Measurements from ENCODE around the gene COQ5. TPM values are rescaled to one million over a fixed set of nuclear protein-coding genes. Genes with fewer than 3 reads are reported as not detected.
"Not testable (repeated sequence)": the region's sequence is repeated elsewhere in the genome, so short reads cannot be mapped to it uniquely, and the experiment has no call there.

The COQ5 gene
- total RNA-seq, 3 donors from 2014 or later, result 26.2 to 33.0 (median 26.5) TPM

GRCh38 chr12:120536064-120536791, 7.3 kb upstream of the COQ5 start:
- intact Hi-C loops (cut with DNase I; ENCODE audit: low total_unique reads), result no loop called here
- TF ChIP-seq POLR2A (IDR thresholded peaks at IDR 0.05) (no peak), CTCF (IDR thresholded peaks at IDR 0.05) (no peak), POLR2AphosphoS5 (IDR thresholded peaks at IDR 0.05) (no peak)
- Histone ChIP-seq H3K36me3 (no peaks in the 10 kb centered on the region), H3K4me3 (peak overlapping the region; percentile 90 to 100 (median 99)), H3K9me3 (no peaks in the 10 kb centered on the region), H3K27me3 (no peaks in the 10 kb centered on the region), H3K4me1 (peaks cover 5 to 27% of the 10 kb centered on the region in 2 donors), H3K27ac (peak overlapping the region; percentile 95 to 98)
- no peak for DNase-seq (ENCODE audit: low spot score in 2 of 2)

GRCh38 chr12:120534703-120535655, 6.0 kb upstream of the COQ5 start:
- Histone ChIP-seq H3K4me1 (peaks cover 5 to 25% of the 10 kb centered on the region in 2 donors), H3K9me3 (no peaks in the 10 kb centered on the region)
- peak in 1 of 2 donors; percentile 56 for DNase-seq (ENCODE audit: low spot score in 2 of 2)

GRCh38 chr12:120534203-120534702, 5.3 kb upstream of the COQ5 start, which contains the start of gene RNF10:
Gene RNF10, plus strand, starts transcription at chr12:120534356. Its CDS starts 456 bp downstream, at chr12:120534812.
- Histone ChIP-seq H3K36me3 (no peaks in the 10 kb centered on the region), H3K9me3 (no peaks in the 10 kb centered on the region), H3K4me3 (peak within 1 kb of the TSS; percentile 90 to 100 (median 99)), H3K27me3 (no peaks in the 10 kb centered on the region), H3K4me1 (peaks cover 5 to 18% of the 10 kb centered on the region in 2 donors), H3K27ac (peak within 1 kb of the TSS; percentile 95 to 98)
- peak; percentile 72 to 81 for DNase-seq (ENCODE audit: low spot score in 2 of 2)
- intact Hi-C loops (cut with DNase I; ENCODE audit: low total_unique reads), result no loop called here
- TF ChIP-seq CTCF (IDR thresholded peaks at IDR 0.05), result no peak
- TF ChIP-seq POLR2A (IDR thresholded peaks at IDR 0.05), result peak; percentile 98
- TF ChIP-seq POLR2AphosphoS5 (IDR thresholded peaks at IDR 0.05), result peak; percentile 96 to 99 (median 97)

More at GRCh38 chr12:120534703-120535655, 6.0 kb upstream of the COQ5 start:
- Histone ChIP-seq H3K27ac (peak overlapping the region; percentile 95 to 98), H3K36me3 (no peaks in the 10 kb centered on the region), H3K27me3 (no peaks in the 10 kb centered on the region), H3K4me3 (peak overlapping the region; percentile 90 to 100 (median 99))
- TF ChIP-seq POLR2A (IDR thresholded peaks at IDR 0.05) (no peak), CTCF (IDR thresholded peaks at IDR 0.05) (no peak), POLR2AphosphoS5 (IDR thresholded peaks at IDR 0.05) (no peak)
- intact Hi-C loops (cut with DNase I; ENCODE audit: low total_unique reads), result no loop called here

GRCh38 chr12:120532701-120533238, 3.8 kb upstream of the COQ5 start:
- intact Hi-C loops (cut with DNase I; ENCODE audit: low total_unique reads), result no loop called here
- Histone ChIP-seq H3K4me1 (peaks cover 5 to 8% of the 10 kb centered on the region in 2 donors), H3K9me3 (no peaks in the 10 kb centered on the region), H3K27ac (no peak overlapping the region), H3K4me3 (no peak overlapping the region), H3K27me3 (no peaks in the 10 kb centered on the region), H3K36me3 (no peaks in the 10 kb centered on the region)
- no peak for DNase-seq (ENCODE audit: low spot score in 2 of 2)
- TF ChIP-seq POLR2AphosphoS5 (IDR thresholded peaks at IDR 0.05) (no peak), POLR2A (IDR thresholded peaks at IDR 0.05) (no peak), CTCF (IDR thresholded peaks at IDR 0.05) (no peak)

- DNase-seq (ENCODE audit: low spot score in 2 of 2); intact Hi-C loops (cut with DNase I; ENCODE audit: low total_unique reads); H3K9me3 ChIP-seq; H3K4me1 ChIP-seq; H3K36me3 ChIP-seq; H3K27me3 ChIP-seq: not testable (repeated sequence)
- H3K27ac ChIP-seq, result peak overlapping the region; percentile 92 to 97
- peak overlapping the region; percentile 74 for H3K4me3 ChIP-seq
Measured at GRCh38 chr12:120530418-120530761, 1.4 kb upstream of the COQ5 start.

Data from breast epithelium (tissue), 4 donors.